GM12878 (cell line): ENCODE results near the gene PRR15L. TPM values are rescaled to one million over a fixed set of nuclear protein-coding genes. Genes with fewer than 3 reads are reported as not detected.
A peak's percentile ranks its signal among the peaks of the same experiment; 100 is the strongest.

ENCODE experiments used
- CHD1 ChIP-seq: IDR thresholded peaks from 2 replicates; pipeline ENCODE4 v1.6.1; 2012; ENCODE audit warnings: low read depth, low read length, improper control_type of control experiment
- CREM ChIP-seq: IDR thresholded peaks from 2 replicates; pipeline ENCODE4 v1.6.1; 2014; ENCODE audit warnings: antibody characterized with exemption, low read depth
- ESRRA ChIP-seq: IDR thresholded peaks from 2 replicates; pipeline ENCODE4 v1.6.1; 2012; ENCODE audit warnings: mild to moderate bottlenecking, low read length, improper control_type of control experiment
- FOS ChIP-seq: IDR thresholded peaks from 3 replicates; pipeline ENCODE4 v1.6.1; 2011; ENCODE audit warnings: borderline replicate concordance; ENCODE audit not compliant: insufficient read length; ENCODE audit errors: extremely low read depth
- HCFC1 ChIP-seq: fragments of 150-350 bp; IDR thresholded peaks from 2 replicates; pipeline ENCODE4 v1.6.1; 2014; ENCODE audit warnings: low read length
- HDAC6 ChIP-seq: fragments of 200-600 bp; sonication (generic); IDR thresholded peaks from one replicate; pipeline ENCODE4 v1.8.0; 2017; ENCODE audit warnings: antibody characterized with exemption; ENCODE audit not compliant: unreplicated experiment
- LARP7 ChIP-seq: fragments of 450-650 bp; IDR thresholded peaks from 2 replicates; pipeline ENCODE4 v1.6.1; 2017; ENCODE audit warnings: mild to moderate bottlenecking
- MXI1 ChIP-seq: fragments of 150-350 bp; IDR thresholded peaks from 2 replicates; pipeline ENCODE4 v1.6.1; 2011; ENCODE audit warnings: low read depth, mild to moderate bottlenecking, inconsistent platforms, low read length, improper control_type of control experiment
- NFXL1 ChIP-seq: fragments of 450-650 bp; IDR thresholded peaks from 2 replicates; pipeline ENCODE4 v1.6.1; 2017; ENCODE audit warnings: antibody characterized with exemption, mild to moderate bottlenecking, borderline replicate concordance
- NFYA ChIP-seq: IDR thresholded peaks from 2 replicates; pipeline ENCODE4 v1.6.1; 2011; ENCODE audit warnings: low read depth, mild to moderate bottlenecking, low read length, improper control_type of control experiment, borderline replicate concordance
- PBX3 ChIP-seq: IDR thresholded peaks from 2 replicates; pipeline ENCODE4 v1.6.1; 2011; ENCODE audit warnings: mild to moderate bottlenecking, low read depth, low read length, moderate library complexity; ENCODE audit not compliant: insufficient replicate concordance
- PKNOX1 ChIP-seq: fragments of 450-650 bp; IDR thresholded peaks from 2 replicates; pipeline ENCODE4 v1.6.1; 2016; ENCODE audit warnings: mild to moderate bottlenecking
- RAD51 ChIP-seq: fragments of 450-650 bp; IDR thresholded peaks from 2 replicates; pipeline ENCODE4 v1.6.1; 2016; ENCODE audit warnings: moderate library complexity, mild to moderate bottlenecking, inconsistent platforms
- SMAD1 ChIP-seq: fragments of 450-650 bp; IDR thresholded peaks from 2 replicates; pipeline ENCODE4 v1.6.1; 2018; ENCODE audit warnings: mild to moderate bottlenecking, low read depth; ENCODE audit not compliant: partially characterized antibody
- SP1 ChIP-seq: IDR thresholded peaks from one replicate; pipeline ENCODE4 v1.6.1; 2011; ENCODE audit warnings: low read depth, low read length
- SUZ12 ChIP-seq: fragments of 200-600 bp; sonication (generic); IDR thresholded peaks from one replicate; pipeline ENCODE4 v1.6.1; 2018; ENCODE audit warnings: antibody characterized with exemption, mild to moderate bottlenecking; ENCODE audit not compliant: unreplicated experiment
- TAF1 ChIP-seq: IDR thresholded peaks from 2 replicates; pipeline ENCODE4 v1.6.1; 2011; ENCODE audit warnings: mild to moderate bottlenecking, low read depth, low read length, borderline replicate concordance
- ZBTB40 ChIP-seq: fragments of 450-650 bp; IDR thresholded peaks from 2 replicates; pipeline ENCODE4 v1.6.1; 2016; ENCODE audit warnings: mild to moderate bottlenecking, moderate library complexity, borderline replicate concordance
- polyA plus RNA-seq, 11 experiments: library from polyadenylated mRNA; depleted of rRNA in 4 of 11; unstranded in 6 of 11; stranded (reverse) in 5 of 11; fragments of >200 nt; fragmentation: Nextera tagmentation in 4 of 11; fragmentation: Illumina TruSeq in 1 of 11; extraction: Ambion mirVana in 4 of 11; extraction: Trizol in 1 of 11; gene quantifications; 1 replicate in 1 of 11; 2 replicates in 10 of 11; pipeline versions ENCODE4 v1.2.1 to v1.2.3, GENCODE V29; 2011 to 2016; ENCODE audit warnings: inconsistent platforms in 2 of 11, missing spikeins in 2 of 11, low read depth in 1 of 11
- total RNA-seq, 4 experiments: library from RNA; depleted of rRNA in 3 of 4; stranded (reverse); fragments of >200 nt in 3 of 4; fragmentation: Illumina TruSeq in 1 of 4; extraction: Trizol in 1 of 4; gene quantifications; 2 replicates each; pipeline versions ENCODE4 v1.2.1 to v1.2.3, GENCODE V29; 2013 to 2021
- TF ChIP-seq, protein P1 (sequence below): fragments of 450-650 bp; IDR thresholded peaks from 2 replicates; pipeline ENCODE4 v1.6.1; 2014; ENCODE audit warnings: mild to moderate bottlenecking
- TF ChIP-seq, protein P2 (sequence below): fragments of 450-650 bp; IDR thresholded peaks from 2 replicates; pipeline ENCODE4 v1.6.1; 2017; ENCODE audit warnings: low read depth, mild to moderate bottlenecking, moderate library complexity

The PRR15L gene
- total and polyA plus RNA-seq, 10 of the 15 experiments (the other 5 are each of a cell fraction or from before 2014, with no cell fraction given): 0.11 to 0.18 TPM; not detected in 8

GRCh38 chr17:47941246-47942095, 16.2 kb downstream of the PRR15L start, which contains the start of gene PNPO (continued):
- TF ChIP-seq, protein P1, sequence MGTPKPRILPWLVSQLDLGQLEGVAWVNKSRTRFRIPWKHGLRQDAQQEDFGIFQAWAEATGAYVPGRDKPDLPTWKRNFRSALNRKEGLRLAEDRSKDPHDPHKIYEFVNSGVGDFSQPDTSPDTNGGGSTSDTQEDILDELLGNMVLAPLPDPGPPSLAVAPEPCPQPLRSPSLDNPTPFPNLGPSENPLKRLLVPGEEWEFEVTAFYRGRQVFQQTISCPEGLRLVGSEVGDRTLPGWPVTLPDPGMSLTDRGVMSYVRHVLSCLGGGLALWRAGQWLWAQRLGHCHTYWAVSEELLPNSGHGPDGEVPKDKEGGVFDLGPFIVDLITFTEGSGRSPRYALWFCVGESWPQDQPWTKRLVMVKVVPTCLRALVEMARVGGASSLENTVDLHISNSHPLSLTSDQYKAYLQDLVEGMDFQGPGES: peak; percentile 92
- TF ChIP-seq MXI1 (peak; percentile 99), HCFC1 (peak; percentile 4; the same call in 1 of the 2 replicates), LARP7 (peak; percentile 51; the same call in 1 of the 2 replicates), CREM (peak; percentile 66; the same call in 1 of the 2 replicates), CHD1 (no peak), HDAC6 (peak; percentile 23), RAD51 (peak; percentile 84), NFYA (peak; percentile 78), SUZ12 (no peak), SMAD1 (no peak), TAF1 (peak; percentile 32; the same call in 1 of the 2 replicates), ESRRA (peak; percentile 47; the same call in 1 of the 2 replicates), NFXL1 (no peak), PKNOX1 (peak; percentile 86), PBX3 (no peak), FOS (peak; percentile 90), SP1 (peak; percentile 97), ZBTB40 (peak; percentile 61; the same call in 1 of the 2 replicates)
- TF ChIP-seq, protein P2, sequence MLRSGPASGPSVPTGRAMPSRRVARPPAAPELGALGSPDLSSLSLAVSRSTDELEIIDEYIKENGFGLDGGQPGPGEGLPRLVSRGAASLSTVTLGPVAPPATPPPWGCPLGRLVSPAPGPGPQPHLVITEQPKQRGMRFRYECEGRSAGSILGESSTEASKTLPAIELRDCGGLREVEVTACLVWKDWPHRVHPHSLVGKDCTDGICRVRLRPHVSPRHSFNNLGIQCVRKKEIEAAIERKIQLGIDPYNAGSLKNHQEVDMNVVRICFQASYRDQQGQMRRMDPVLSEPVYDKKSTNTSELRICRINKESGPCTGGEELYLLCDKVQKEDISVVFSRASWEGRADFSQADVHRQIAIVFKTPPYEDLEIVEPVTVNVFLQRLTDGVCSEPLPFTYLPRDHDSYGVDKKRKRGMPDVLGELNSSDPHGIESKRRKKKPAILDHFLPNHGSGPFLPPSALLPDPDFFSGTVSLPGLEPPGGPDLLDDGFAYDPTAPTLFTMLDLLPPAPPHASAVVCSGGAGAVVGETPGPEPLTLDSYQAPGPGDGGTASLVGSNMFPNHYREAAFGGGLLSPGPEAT: peak; percentile 84
